Measurements from ENCODE around the gene PHLPP2.
A peak's percentile ranks its signal among the peaks of the same experiment; 100 is the strongest.

Gene PHLPP2

GRCh38 chr16:71721066-71721740 is 3.3 kb downstream of the PHLPP2 start:
- TF ChIP-seq CTCF (IDR thresholded peaks at IDR 0.05; ENCODE audit: low read depth, low read length), result no peak
- DNase-seq (ENCODE audit: extremely low read depth, low read depth), result no peak

- TF ChIP-seq CTCF (IDR thresholded peaks at IDR 0.05; ENCODE audit: low read depth, low read length), result no peak
- no peak for DNase-seq (ENCODE audit: extremely low read depth, low read depth)
Observed at GRCh38 chr16:71712501-71712900, 12.0 kb downstream of the PHLPP2 start.

- DNase-seq (ENCODE audit: extremely low read depth, low read depth), result no peak
- TF ChIP-seq CTCF (IDR thresholded peaks at IDR 0.05; ENCODE audit: low read depth, low read length), result no peak
Observed at GRCh38 chr16:71711789-71712188, 12.7 kb downstream of the PHLPP2 start.

GRCh38 chr16:71709229-71709781 is 15.2 kb downstream of the PHLPP2 start:
- DNase-seq (ENCODE audit: extremely low read depth, low read depth), result peak; percentile 32
- TF ChIP-seq CTCF (IDR thresholded peaks at IDR 0.05; ENCODE audit: low read depth, low read length), result no peak

- no peak for DNase-seq (ENCODE audit: extremely low read depth, low read depth)
Observed at GRCh38 chr16:71708696-71709095, 15.8 kb downstream of the PHLPP2 start.

GRCh38 chr16:71707199-71707598 is 17.3 kb downstream of the PHLPP2 start:
- TF ChIP-seq CTCF (IDR thresholded peaks at IDR 0.05; ENCODE audit: low read depth, low read length), result no peak
- no peak for DNase-seq (ENCODE audit: extremely low read depth, low read depth)

More at GRCh38 chr16:71708696-71709095, 15.8 kb downstream of the PHLPP2 start:
- no peak for TF ChIP-seq CTCF (IDR thresholded peaks at IDR 0.05; ENCODE audit: low read depth, low read length)

- no peak for TF ChIP-seq CTCF (IDR thresholded peaks at IDR 0.05; ENCODE audit: low read depth, low read length)
- no peak for DNase-seq (ENCODE audit: extremely low read depth, low read depth)
Observed at GRCh38 chr16:71706046-71706445, 18.5 kb downstream of the PHLPP2 start.
